OCI-LY1 (cell line): ENCODE measurements around the gene ZSCAN21.
A peak's percentile ranks its signal among the peaks of the same experiment; 100 is the strongest.

ENCODE experiments used
- CTCF ChIP-seq: fragments of 200-600 bp; sonication (generic), shearing (Covaris generic); IDR thresholded peaks from 2 replicates; pipeline ENCODE4 v1.5.1; 2017; ENCODE audit warnings: mild to moderate bottlenecking, antibody characterized with exemption, low read length, moderate library complexity, mixed read lengths
- EZH2 ChIP-seq: fragments of 200-600 bp; sonication (generic), shearing (Covaris generic); IDR thresholded peaks from 2 replicates; pipeline ENCODE4 v1.8.0; 2017; ENCODE audit warnings: borderline replicate concordance, mixed run types, mild to moderate bottlenecking, antibody characterized with exemption, low read length, moderate library complexity, mixed read lengths

- peak; percentile 99 for TF ChIP-seq CTCF
- TF ChIP-seq EZH2, result no peak
Observed at GRCh38 chr7:100081535-100082102, 32.0 kb downstream of the ZSCAN21 start, which contains the start of gene ZNF3.
